H4 (cell line): ENCODE measurements around the gene PRPF38A. TPM values are rescaled to one million over a fixed set of nuclear protein-coding genes. Genes with fewer than 3 reads are reported as not detected.

ENCODE experiments used
- DNase-seq: peaks from one replicate; pipeline ENCODE4 v3.0.0-alpha.2; 2015; ENCODE audit warnings: low spot score
- total RNA-seq: library from RNA; depleted of rRNA; stranded (reverse); fragments of >200 nt; shearing (Covaris generic); gene quantifications from 2 replicates; pipeline ENCODE4 v1.2.3, GENCODE V29; 2014; rRNA removed

The PRPF38A gene
- total RNA-seq, 1 experiment from 2014 or later: 15.0 TPM

DNA sequence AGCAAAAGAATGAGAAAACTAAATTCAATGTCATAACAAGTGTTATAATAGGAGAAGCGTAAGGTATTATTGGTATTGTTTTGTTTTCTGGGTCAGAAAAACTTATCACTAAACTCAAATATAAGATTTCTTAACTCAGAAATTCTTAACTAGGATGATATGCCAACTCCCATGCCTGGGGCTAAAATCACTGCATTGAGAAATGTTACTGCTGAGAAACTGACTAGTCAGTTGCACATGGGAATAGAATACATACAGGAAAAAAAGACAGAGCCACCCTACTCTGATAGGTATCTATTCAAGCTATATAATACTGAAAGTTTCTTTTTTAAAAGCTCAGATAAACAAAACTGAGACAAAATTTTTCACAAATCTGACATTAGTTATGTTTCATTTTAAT lies 56.3 kb downstream of the PRPF38A start:
- no peak for DNase-seq

DNA sequence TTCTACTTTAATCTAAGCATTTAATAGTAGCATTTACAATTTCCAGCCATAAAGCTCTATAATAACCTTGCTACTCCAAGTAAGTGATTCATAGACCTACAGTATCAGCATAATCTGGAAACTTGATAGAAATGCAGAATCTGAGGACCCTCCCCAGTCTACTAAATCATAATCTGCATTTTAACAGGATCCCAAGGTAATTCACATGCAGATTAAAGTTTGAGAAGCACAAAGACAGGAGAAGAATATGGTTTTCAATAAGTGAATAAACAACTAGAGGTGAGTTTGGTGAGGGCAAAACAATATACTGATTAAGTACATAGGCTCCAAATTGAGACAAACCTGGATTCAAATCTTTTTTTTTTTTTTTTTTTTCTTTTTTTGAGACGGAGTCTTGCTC lies 57.4 kb downstream of the PRPF38A start:
- DNase-seq: no peak

DNA sequence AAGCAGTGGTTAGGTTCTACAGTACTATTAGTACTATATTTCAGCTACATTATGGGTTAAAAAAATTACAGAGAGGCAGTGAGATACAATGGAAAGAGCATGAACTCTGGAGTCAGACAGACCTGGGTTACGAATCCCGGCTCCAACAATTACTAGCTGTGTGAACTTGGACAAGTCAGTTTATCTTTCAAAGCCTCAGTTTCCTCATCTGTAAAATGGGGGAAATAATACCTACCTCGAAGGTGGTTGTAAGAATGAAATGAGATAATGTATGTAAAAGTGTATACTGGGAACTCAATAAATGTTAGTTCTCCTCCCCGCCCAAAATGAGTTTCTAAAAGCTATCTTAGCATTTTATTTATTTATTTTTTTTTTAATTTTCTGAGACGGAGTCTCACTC lies 59.5 kb downstream of the PRPF38A start:
- DNase-seq: no peak

DNA sequence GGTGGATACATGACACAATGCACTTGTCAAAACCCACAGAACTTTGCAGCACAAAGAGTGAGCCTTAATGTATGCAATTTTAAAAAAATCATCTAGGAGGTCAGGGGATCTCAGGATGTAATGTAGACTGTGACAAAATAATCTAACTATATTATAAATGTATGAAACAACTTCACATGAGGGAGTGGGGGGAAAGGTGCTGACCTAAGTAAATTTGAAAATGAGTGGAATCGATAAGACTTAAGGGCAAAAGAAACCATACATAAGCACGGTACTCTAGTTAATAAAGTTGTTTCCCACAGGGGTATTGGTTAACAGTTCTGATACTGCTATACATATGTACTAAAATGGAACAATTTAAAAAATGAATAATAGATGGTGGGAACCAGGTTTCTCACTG lies 64.7 kb downstream of the PRPF38A start:
- no peak for DNase-seq

Other genes starting within 250 kb of the PRPF38A start
- gene CC2D1B, start 38.4 kb upstream of the PRPF38A start, total RNA-seq: 19.9 and 23.0 TPM in 2 replicates
- gene ORC1, start 179 bp upstream of the PRPF38A start, total RNA-seq: 29.4 and 31.1 TPM in 2 replicates
- 16.4 and 25.3 TPM in 2 replicates for gene TUT4, start 148.5 kb downstream of the PRPF38A start, total RNA-seq
- 0.14 TPM in 1 of 2 replicates, not detected in the other for gene GPX7, start 197.8 kb downstream of the PRPF38A start, total RNA-seq
- not detected in 2 replicates for gene SHISAL2A, start 228.6 kb downstream of the PRPF38A start, total RNA-seq